K562 (cell line): ENCODE results near the gene ZMYND8. TPM values are rescaled to one million over a fixed set of nuclear protein-coding genes. Genes with fewer than 3 reads are reported as not detected.

ENCODE experiments used
- ATF7 ChIP-seq: fragments of 450-650 bp; IDR thresholded peaks from 2 replicates; pipeline ENCODE4 v1.7.1; 2014; ENCODE audit warnings: mild to moderate bottlenecking, moderate library complexity
- KLF10 ChIP-seq: fragments of 250-450 bp; sonication (Bioruptor Pico); IDR thresholded peaks from 2 replicates; pipeline ENCODE4 v1.6.1; 2021; ENCODE audit warnings: matching md5 sums
- POLR2AphosphoS5 ChIP-seq: IDR thresholded peaks from 2 replicates; pipeline ENCODE4 v1.6.1; 2011; ENCODE audit warnings: mild to moderate bottlenecking, low read depth, low read length, moderate library complexity; ENCODE audit not compliant: control insufficient read depth, insufficient read depth
- RBM17 ChIP-seq: fragments of 200-400 bp; formaldehyde crosslinking; IDR thresholded peaks from 2 replicates; pipeline ENCODE4 v1.6.1; 2017; ENCODE audit warnings: low read depth, mild to moderate bottlenecking, low read length, borderline replicate concordance
- ZBTB11 ChIP-seq, 3 experiments: fragments of 200-800 bp in 1 of 3; fragments of 250-450 bp in 1 of 3; fragments of 450-650 bp in 1 of 3; sonication (Bioruptor Pico) in 1 of 3; sonication (Bioruptor generic) in 1 of 3; formaldehyde crosslinking in 1 of 3; IDR thresholded peaks; 2 replicates each; pipeline versions ENCODE4 v1.6.1 to v1.8.0; 2016 to 2022; ENCODE audit warnings: mild to moderate bottlenecking in 2 of 3, missing genetic modification characterization in 2 of 3, missing compliant biosample characterization in 1 of 3, moderate library complexity in 1 of 3
- ZC3H4 ChIP-seq: sonication (generic); formaldehyde crosslinking; IDR thresholded peaks from 2 replicates; pipeline ENCODE4 v1.9.0; 2021; ENCODE audit warnings: missing genetic modification reagents, borderline replicate concordance
- ZNF124 ChIP-seq: sonication (generic); formaldehyde crosslinking; IDR thresholded peaks from 2 replicates; pipeline ENCODE4 v1.8.1; 2022; ENCODE audit warnings: missing genetic modification reagents
- ZNF407 ChIP-seq: fragments of 450-650 bp; IDR thresholded peaks from 2 replicates; pipeline ENCODE4 v1.6.1; 2016; ENCODE audit warnings: low read depth
- ZNF707 ChIP-seq: fragments of 250-450 bp; sonication (Bioruptor Pico); conservative IDR thresholded peaks from 2 replicates; pipeline ENCODE4 v1.8.0; 2022; ENCODE audit warnings: inconsistent platforms, mild to moderate bottlenecking, moderate library complexity
- polyA plus RNA-seq, 8 experiments: library from polyadenylated mRNA; depleted of rRNA in 4 of 8; stranded (reverse) in 5 of 8; unstranded in 3 of 8; fragments of >200 nt; fragmentation: Nextera tagmentation in 2 of 8; fragmentation: Illumina TruSeq in 1 of 8; extraction: Ambion mirVana in 2 of 8; extraction: Trizol in 1 of 8; gene quantifications; 2 replicates each; pipeline versions ENCODE4 v1.2.1 to v1.2.3, GENCODE V29; 2011 to 2014; ENCODE audit warnings: inconsistent platforms in 1 of 8, missing spikeins in 1 of 8
- total RNA-seq, 7 experiments: library from RNA; depleted of rRNA in 6 of 7; stranded (reverse); fragments of >200 nt in 6 of 7; fragmentation: Illumina TruSeq in 2 of 7; extraction: Trizol in 2 of 7; gene quantifications; 2 replicates each; pipeline versions ENCODE4 v1.2.1 to v1.2.3, GENCODE V29; 2011 to 2021; ENCODE audit warnings: low replicate concordance in 1 of 7
- TF ChIP-seq, protein P1 (sequence below): IDR thresholded peaks from 3 replicates; pipeline ENCODE4 v1.6.1; 2011; ENCODE audit warnings: borderline replicate concordance, mild to moderate bottlenecking, moderate library complexity; ENCODE audit not compliant: insufficient read length; ENCODE audit errors: extremely low read depth

ZMYND8 gene
- total and polyA plus RNA-seq, 9 of the 15 experiments (the other 6 are each of a cell fraction or from before 2014, with no cell fraction given) = 31.8 to 148 (median 71.9) TPM

- TF ChIP-seq, protein P1, sequence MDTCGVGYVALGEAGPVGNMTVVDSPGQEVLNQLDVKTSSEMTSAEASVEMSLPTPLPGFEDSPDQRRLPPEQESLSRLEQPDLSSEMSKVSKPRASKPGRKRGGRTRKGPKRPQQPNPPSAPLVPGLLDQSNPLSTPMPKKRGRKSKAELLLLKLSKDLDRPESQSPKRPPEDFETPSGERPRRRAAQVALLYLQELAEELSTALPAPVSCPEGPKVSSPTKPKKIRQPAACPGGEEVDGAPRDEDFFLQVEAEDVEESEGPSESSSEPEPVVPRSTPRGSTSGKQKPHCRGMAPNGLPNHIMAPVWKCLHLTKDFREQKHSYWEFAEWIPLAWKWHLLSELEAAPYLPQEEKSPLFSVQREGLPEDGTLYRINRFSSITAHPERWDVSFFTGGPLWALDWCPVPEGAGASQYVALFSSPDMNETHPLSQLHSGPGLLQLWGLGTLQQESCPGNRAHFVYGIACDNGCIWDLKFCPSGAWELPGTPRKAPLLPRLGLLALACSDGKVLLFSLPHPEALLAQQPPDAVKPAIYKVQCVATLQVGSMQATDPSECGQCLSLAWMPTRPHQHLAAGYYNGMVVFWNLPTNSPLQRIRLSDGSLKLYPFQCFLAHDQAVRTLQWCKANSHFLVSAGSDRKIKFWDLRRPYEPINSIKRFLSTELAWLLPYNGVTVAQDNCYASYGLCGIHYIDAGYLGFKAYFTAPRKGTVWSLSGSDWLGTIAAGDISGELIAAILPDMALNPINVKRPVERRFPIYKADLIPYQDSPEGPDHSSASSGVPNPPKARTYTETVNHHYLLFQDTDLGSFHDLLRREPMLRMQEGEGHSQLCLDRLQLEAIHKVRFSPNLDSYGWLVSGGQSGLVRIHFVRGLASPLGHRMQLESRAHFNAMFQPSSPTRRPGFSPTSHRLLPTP = no peak
- TF ChIP-seq ATF7 = no peak
- TF ChIP-seq ZC3H4 = no peak
- TF ChIP-seq ZNF124 (CRISPR knock-in tag) = no peak
- TF ChIP-seq POLR2AphosphoS5 = peak; percentile 40; the same call in 1 of the 2 replicates
- TF ChIP-seq ZNF407 = no peak
- peak in 2 of 3 experiments; percentile 24 to 88; a peak in 3 of 6 replicates for TF ChIP-seq ZBTB11 (CRISPR knock-in tag; IDR thresholded peaks at IDR 0.05)
- TF ChIP-seq RBM17 = no peak
- TF ChIP-seq ZNF707 = 0 out of 2 replicates have a peak, but pooled peaks have one; percentile 36
- no peak for TF ChIP-seq KLF10 (CRISPR knock-in tag)
Observed at GRCh38 chr20:47358672-47359529, 2.4 kb upstream of the ZMYND8 start (continued).
